PC-3 (cell line): Measurements from ENCODE around the gene AGO3. TPM values are rescaled to one million over a fixed set of nuclear protein-coding genes. Genes with fewer than 3 reads are reported as not detected.

Source experiments
- ATAC-seq: fragments of 200-7000 bp; cut with Tn5 transposase; 2 replicates; pipeline ENCODE4 v1.9.1; 2020; ENCODE audit warnings: mild to moderate bottlenecking, moderate library complexity
- BruUV-seq: library from RNA; stranded (reverse); fragments of 400-500 nt; replicated peaks from 2 replicates; lab custom pipeline; 2021; lab: Mats Ljungman, UMichigan
- CTCF ChIA-PET: fragments of 300-600 bp; sonication (Branson Sonifier 250); formaldehyde crosslinking; loops from one replicate; lab custom pipeline; 2022; ENCODE audit warnings: antibody characterized with exemption; lab: Charles Lee
- POLR2A ChIA-PET: fragments of 300-600 bp; sonication (Branson Sonifier 250); formaldehyde crosslinking; loops from one replicate; lab custom pipeline; 2022; ENCODE audit warnings: antibody characterized with exemption; ENCODE audit not compliant: unreplicated experiment; lab: Charles Lee
- DNase-seq: peaks from one replicate; pipeline ENCODE4 v3.0.0-alpha.2; 2015
- H2AFZ ChIP-seq: fragments of 300-600 bp; sonication (generic); 2 replicates; pipeline ENCODE4 v1.6.0; 2016; ENCODE audit warnings: antibody characterized with exemption, low read length
- H3F3A ChIP-seq: fragments of 300-600 bp; sonication (generic); one replicate; pipeline ENCODE4 v1.6.0; 2017; ENCODE audit warnings: antibody characterized with exemption, low read length, control low read depth, mild to moderate bottlenecking; ENCODE audit not compliant: unreplicated experiment
- H3K27ac ChIP-seq: fragments of 300-600 bp; sonication (generic); 2 replicates; pipeline ENCODE4 v1.5.1; 2016; ENCODE audit warnings: mild to moderate bottlenecking, low read length
- H3K27me3 ChIP-seq: fragments of 300-600 bp; sonication (generic); 2 replicates; pipeline ENCODE4 v1.6.1; 2016; ENCODE audit warnings: low read length, mixed read lengths
- H3K36me3 ChIP-seq: fragments of 300-600 bp; sonication (generic); 2 replicates; pipeline ENCODE4 v1.6.1; 2016; ENCODE audit warnings: low read depth, mixed run types, low read length, mixed read lengths
- H3K4me1 ChIP-seq: fragments of 300-600 bp; sonication (generic); 2 replicates; pipeline ENCODE4 v1.5.1; 2016; ENCODE audit warnings: low read length; ENCODE audit not compliant: insufficient read depth
- H3K4me2 ChIP-seq: fragments of 300-600 bp; sonication (generic); 2 replicates; pipeline ENCODE4 v1.6.0; 2016; ENCODE audit warnings: low read length
- H3K4me3 ChIP-seq: fragments of 300-600 bp; sonication (generic); 2 replicates; pipeline ENCODE4 v1.5.1; 2016; ENCODE audit warnings: mild to moderate bottlenecking, low read length, mixed read lengths
- H3K79me2 ChIP-seq: fragments of 300-600 bp; sonication (generic); 2 replicates; pipeline ENCODE4 v1.6.1; 2017; ENCODE audit warnings: low read length, mixed read lengths
- H3K9ac ChIP-seq: fragments of 300-600 bp; sonication (generic); 2 replicates; pipeline ENCODE4 v1.6.0; 2016; ENCODE audit warnings: mild to moderate bottlenecking, low read length
- H3K9me2 ChIP-seq: fragments of 300-600 bp; sonication (generic); replicated peaks from 2 replicates; pipeline ENCODE4 v1.6.1; 2016; ENCODE audit warnings: mixed run types, low read length, mixed read lengths
- H3K9me3 ChIP-seq: fragments of 300-600 bp; sonication (generic); 2 replicates; pipeline ENCODE4 v1.6.1; 2016; ENCODE audit warnings: low read length, mixed read lengths
- H4K20me1 ChIP-seq: fragments of 300-600 bp; sonication (generic); 2 replicates; pipeline ENCODE4 v1.6.1; 2016; ENCODE audit warnings: low read length, mixed read lengths
- EZH2 ChIP-seq: fragments of 300-600 bp; sonication (generic); IDR thresholded peaks from one replicate; pipeline ENCODE4 v1.6.1; 2017; ENCODE audit warnings: antibody characterized with exemption, mild to moderate bottlenecking, low read length; ENCODE audit not compliant: unreplicated experiment
- EZH2phosphoT487 ChIP-seq: fragments of 300-600 bp; sonication (generic); IDR thresholded peaks from 2 replicates; pipeline ENCODE4 v1.6.1; 2018; ENCODE audit warnings: mild to moderate bottlenecking, antibody characterized with exemption, low read length, borderline replicate concordance
- intact Hi-C: fragments of 100-400 bp; cut with micrococcal nuclease; formaldehyde crosslinking; loops from 2 replicates; pipeline ENCODE4 v1.9.0; 2023
- total RNA-seq: library from RNA; depleted of rRNA; stranded (reverse); fragments of >200 nt; gene quantifications from 2 replicates; pipeline ENCODE4 v1.2.3, GENCODE V29; 2014
- TF ChIP-seq, protein P1 (sequence below): fragments of 300-600 bp; sonication (generic); conservative IDR thresholded peaks from 2 replicates; pipeline ENCODE4 v1.5.1; 2017; ENCODE audit warnings: antibody characterized with exemption, low read depth, mild to moderate bottlenecking, low read length

AGO3 gene
- total RNA-seq, 1 experiment from 2014 or later: 17.7 TPM

- Histone ChIP-seq H3K4me3 (no peak overlapping the region), H3K9me3 (no peaks in the 10 kb centered on the region), H3K79me2 (no peaks in the 10 kb centered on the region), H3K27ac (no peak overlapping the region), H3K4me2 (no peak overlapping the region), H3K27me3 (no peaks in the 10 kb centered on the region), H3K9ac (no peak overlapping the region), H3K36me3 (peaks cover 12% of the 10 kb centered on the region; the same call in 1 of the 2 replicates), H2AFZ (no peak overlapping the region), H3K9me2 (no peaks in the 10 kb centered on the region), H3K4me1 (no peaks in the 10 kb centered on the region), H3F3A (no peaks in the 10 kb centered on the region), H4K20me1 (no peaks in the 10 kb centered on the region)
- CTCF ChIA-PET: no interaction called here
- DNase-seq (no peak), ATAC-seq (no peak)
- TF ChIP-seq EZH2phosphoT487: no peak
- TF ChIP-seq, protein P1, sequence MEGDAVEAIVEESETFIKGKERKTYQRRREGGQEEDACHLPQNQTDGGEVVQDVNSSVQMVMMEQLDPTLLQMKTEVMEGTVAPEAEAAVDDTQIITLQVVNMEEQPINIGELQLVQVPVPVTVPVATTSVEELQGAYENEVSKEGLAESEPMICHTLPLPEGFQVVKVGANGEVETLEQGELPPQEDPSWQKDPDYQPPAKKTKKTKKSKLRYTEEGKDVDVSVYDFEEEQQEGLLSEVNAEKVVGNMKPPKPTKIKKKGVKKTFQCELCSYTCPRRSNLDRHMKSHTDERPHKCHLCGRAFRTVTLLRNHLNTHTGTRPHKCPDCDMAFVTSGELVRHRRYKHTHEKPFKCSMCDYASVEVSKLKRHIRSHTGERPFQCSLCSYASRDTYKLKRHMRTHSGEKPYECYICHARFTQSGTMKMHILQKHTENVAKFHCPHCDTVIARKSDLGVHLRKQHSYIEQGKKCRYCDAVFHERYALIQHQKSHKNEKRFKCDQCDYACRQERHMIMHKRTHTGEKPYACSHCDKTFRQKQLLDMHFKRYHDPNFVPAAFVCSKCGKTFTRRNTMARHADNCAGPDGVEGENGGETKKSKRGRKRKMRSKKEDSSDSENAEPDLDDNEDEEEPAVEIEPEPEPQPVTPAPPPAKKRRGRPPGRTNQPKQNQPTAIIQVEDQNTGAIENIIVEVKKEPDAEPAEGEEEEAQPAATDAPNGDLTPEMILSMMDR: no peak
- TF ChIP-seq EZH2: no peak
- POLR2A ChIA-PET: no interaction called here
- no TSS peak for BruUV-seq
- intact Hi-C loops: loop anchor here (1.0 to 5.0 kb wide), 2 partner anchors 89 to 188 kb away; no protein-coding TSS in a partner anchor
Observed at GRCh38 chr1:36098650-36099365, 167.9 kb downstream of the AGO3 start.

DNA sequence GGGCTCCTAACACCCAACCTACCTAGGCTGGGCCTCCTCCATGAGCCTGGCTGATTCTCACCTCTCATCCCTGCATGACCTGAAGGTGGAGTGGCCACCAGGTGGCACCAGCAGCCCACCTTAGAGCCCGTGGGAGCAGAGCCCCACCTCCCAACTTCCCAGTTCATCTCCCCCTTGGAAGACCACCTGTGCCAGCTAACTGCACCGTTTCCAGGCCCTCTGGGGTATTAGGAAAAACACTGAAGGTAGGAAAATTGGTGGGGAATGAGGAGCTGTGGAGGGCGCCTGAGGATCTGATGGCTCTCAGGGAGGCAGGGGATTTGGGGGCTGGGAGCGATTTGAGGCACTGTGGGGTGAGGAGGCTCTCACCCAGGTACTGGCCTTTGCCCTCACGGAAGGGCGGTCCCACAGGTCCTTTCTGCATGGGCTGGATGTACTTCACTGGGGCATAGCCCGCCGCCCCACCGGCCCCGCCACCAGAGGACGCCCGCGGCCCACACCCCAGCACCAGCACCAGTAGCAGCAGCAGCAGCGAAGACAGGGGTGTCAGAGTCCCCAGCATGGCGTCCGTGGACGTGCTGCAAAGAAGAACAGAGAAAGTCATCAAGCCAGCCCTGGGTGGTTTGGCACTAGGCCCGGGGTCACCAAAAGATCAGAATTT lies 168.9 kb downstream of the AGO3 start:
- no peaks in the 10 kb centered on the region for H3K9me2 ChIP-seq
- ChIA-PET POLR2A (no interaction called here), CTCF (no interaction called here)
- peaks cover 4% of the 10 kb centered on the region; the same call in 1 of the 2 replicates for H3K36me3 ChIP-seq
- BruUV-seq: no TSS peak
- peak overlapping the region; percentile 46; the same call in 1 of the 2 replicates for H3K4me2 ChIP-seq
- 0 out of 2 replicates have a peak overlapping the region, but pooled peaks have one; percentile 41 for H2AFZ ChIP-seq
- H4K20me1 ChIP-seq: no peaks in the 10 kb centered on the region
- H3K4me1 ChIP-seq: no peaks in the 10 kb centered on the region
- no peaks in the 10 kb centered on the region for H3F3A ChIP-seq
- no peak overlapping the region for H3K4me3 ChIP-seq
- no peaks in the 10 kb centered on the region for H3K79me2 ChIP-seq
- no peak overlapping the region for H3K27ac ChIP-seq
- ATAC-seq (peak; percentile 90), DNase-seq (peak; percentile 85)
- H3K27me3 ChIP-seq: no peaks in the 10 kb centered on the region
- no peak overlapping the region for H3K9ac ChIP-seq
- H3K9me3 ChIP-seq: no peaks in the 10 kb centered on the region
- intact Hi-C loops: loop anchor here (1.0 to 5.0 kb wide), 3 partner anchors 34 to 187 kb away; no protein-coding TSS in a partner anchor
- TF ChIP-seq EZH2 (no peak), EZH2phosphoT487 (no peak)
- TF ChIP-seq, protein P1: peak; percentile 95

GRCh38 chr1:36100376-36100775 lies 169.5 kb downstream of the AGO3 start:
- Histone ChIP-seq H3K4me1 (no peaks in the 10 kb centered on the region), H3F3A (no peaks in the 10 kb centered on the region), H3K27ac (no peak overlapping the region), H3K4me2 (no peak overlapping the region), H3K36me3 (no peaks in the 10 kb centered on the region), H3K9ac (no peak overlapping the region), H3K79me2 (no peaks in the 10 kb centered on the region), H3K9me2 (no peaks in the 10 kb centered on the region), H3K27me3 (no peaks in the 10 kb centered on the region), H3K4me3 (no peak overlapping the region), H2AFZ (0 out of 2 replicates have a peak overlapping the region, but pooled peaks have one; percentile 41), H3K9me3 (no peaks in the 10 kb centered on the region), H4K20me1 (no peaks in the 10 kb centered on the region)
- no TSS peak for BruUV-seq
- ATAC-seq (no peak), DNase-seq (no peak)
- TF ChIP-seq, protein P1: no peak
- TF ChIP-seq EZH2 (no peak), EZH2phosphoT487 (no peak)
- ChIA-PET CTCF (no interaction called here), POLR2A (no interaction called here)
- intact Hi-C loops: loop anchor here (1.0 kb wide), 1 partner anchor 34 kb away; no protein-coding TSS in a partner anchor
